Heart left ventricle (tissue), 16 donors: ENCODE data around the gene PHACTR3. TPM values are rescaled to one million over a fixed set of nuclear protein-coding genes. Genes with fewer than 3 reads are reported as not detected.

Experiments used
- ATAC-seq, 4 donors: fragments of 200-7000 bp; cut with Tn5 transposase; one replicate each; pipeline ENCODE4 v1.9.1; 2020 to 2022; ENCODE audit warnings: moderate library complexity in 4 of 4, mild to moderate bottlenecking in 3 of 4, moderate number of reproducible peaks in 1 of 4
- DNase-seq, 5 donors: peaks; one replicate each; pipeline ENCODE4 v3.0.0-alpha.2; 2020
- H3K27ac ChIP-seq, 12 donors: fragments of 200-600 bp; sonication (generic) in 4 of 12; one replicate each; pipeline versions ENCODE4 v1.5.0 to v1.8.0; 2016 to 2022; ENCODE audit warnings: mild to moderate bottlenecking in 2 of 12
- H3K27me3 ChIP-seq, 9 donors: fragments of 200-600 bp; sonication (generic) in 2 of 9; one replicate each; pipeline versions ENCODE4 v1.5.1 to v1.8.0; 2016 to 2022; ENCODE audit warnings: mild to moderate bottlenecking in 3 of 9
- H3K36me3 ChIP-seq, 9 donors: fragments of 200-600 bp; sonication (generic) in 2 of 9; one replicate each; pipeline versions ENCODE4 v1.5.0 to v1.8.0; 2018 to 2022; ENCODE audit warnings: mild to moderate bottlenecking in 2 of 9
- H3K4me1 ChIP-seq, 12 donors: fragments of 200-600 bp; sonication (generic) in 4 of 12; one replicate each; pipeline versions ENCODE4 v1.5.0 to v1.8.0; 2016 to 2022; ENCODE audit warnings: mild to moderate bottlenecking in 3 of 12
- H3K4me3 ChIP-seq, 12 donors: fragments of 200-600 bp; sonication (generic) in 4 of 12; one replicate each; pipeline versions ENCODE4 v1.5.0 to v1.8.0; 2017 to 2022; ENCODE audit warnings: mild to moderate bottlenecking in 9 of 12, moderate library complexity in 4 of 12
- H3K9me3 ChIP-seq, 12 donors: fragments of 200-600 bp; sonication (generic) in 4 of 12; one replicate each; pipeline versions ENCODE4 v1.5.0 to v1.8.0; 2016 to 2022; ENCODE audit warnings: mild to moderate bottlenecking in 1 of 12
- POLR2A ChIP-seq, 2 donors: fragments of 450-650 bp; IDR thresholded peaks; one replicate each; pipeline ENCODE4 v1.6.1; 2017; ENCODE audit warnings: antibody characterized with exemption in 2 of 2, mild to moderate bottlenecking in 2 of 2, moderate library complexity in 2 of 2
- WGBS, 4 donors: extraction: QIAGEN DNeasy Blood & Tissue Kit in 2 of 4; methylation state at CpG; one replicate each; pipeline versions ENCODE4 v1.1.5 to v1.1.7; 2013 to 2018; 5-methylcytosine and 5-hydroxymethylcytosine counted together
- intact Hi-C, 10 donors: fragments of 100-400 bp; cut with DNase I; formaldehyde crosslinking; loops; one replicate each; pipeline versions ENCODE4 v1.11.1 to v1.14.2; 2022
- polyA plus RNA-seq, 2 donors: library from polyadenylated mRNA; stranded (reverse); fragments of 200-250 nt; gene quantifications; one replicate each; pipeline ENCODE4 v1.2.3, GENCODE V29; 2013
- total RNA-seq, 9 donors: library from RNA; depleted of rRNA in 2 of 9; stranded (reverse); fragments of >200 nt in 2 of 9; fragmentation: NEBNext Ultra II Directional in 3 of 9; extraction: Animal tissue kit (Norgen Biotek cat#: 25700) in 3 of 9; gene quantifications; one replicate each; pipeline versions ENCODE4 v1.1.0 to v1.2.4, GENCODE V29; 2016 to 2023
- TF ChIP-seq, protein P1 (sequence below), 12 donors: fragments of 200-600 bp; sonication (generic) in 4 of 12; IDR thresholded peaks; one replicate each; pipeline versions ENCODE4 v1.5.0 to v1.8.0; 2018 to 2022; ENCODE audit warnings: antibody characterized with exemption in 12 of 12, mild to moderate bottlenecking in 5 of 12
- donor health status: ischemic (EF 13 %, LVEDD 7.1; RV severe dilation, severe dysfunction).
- donor health status: healthy with polysubstance abuse.
- donor health status: DM: no; HTN: yes; CAD: no.
- donor health status: DM: no; HTN: no; CAD: no.
- donor health status: ischemic (EF 25% LVEDD 6.9; RV normal size, moderate dysfunction).
- donor health status: ischemic (EF 25% LVEDD 5.7; RV mildly dilated, moderate dysfunction).
- donor health status: healthy.
- donor health status: DM: yes; HTN: yes; CAD: no.
- donor health status: ischemic (EF 35%, LVEDD 5.7; RV mildly dilated, moderate dysfunction).
- donor health status: nonischemic (EF 11% LVEDD 7.7; RV severe dilation, severe dysfunction).
- donor health status: DM: yes; HTN: yes; CAD: no.
- donor health status: PGD.
- donor health status: ischemic (EF 29% LVEDD 5.4; RV normal size, mild dysfunction).
- donor health status: nonischemic (EF 23%, LVEDD 6.1; RV moderate dilation, normal function).

The PHACTR3 gene
- total and polyA plus RNA-seq, 11 donors, result 0.19 to 14.6 (median 3.5) TPM

DNA sequence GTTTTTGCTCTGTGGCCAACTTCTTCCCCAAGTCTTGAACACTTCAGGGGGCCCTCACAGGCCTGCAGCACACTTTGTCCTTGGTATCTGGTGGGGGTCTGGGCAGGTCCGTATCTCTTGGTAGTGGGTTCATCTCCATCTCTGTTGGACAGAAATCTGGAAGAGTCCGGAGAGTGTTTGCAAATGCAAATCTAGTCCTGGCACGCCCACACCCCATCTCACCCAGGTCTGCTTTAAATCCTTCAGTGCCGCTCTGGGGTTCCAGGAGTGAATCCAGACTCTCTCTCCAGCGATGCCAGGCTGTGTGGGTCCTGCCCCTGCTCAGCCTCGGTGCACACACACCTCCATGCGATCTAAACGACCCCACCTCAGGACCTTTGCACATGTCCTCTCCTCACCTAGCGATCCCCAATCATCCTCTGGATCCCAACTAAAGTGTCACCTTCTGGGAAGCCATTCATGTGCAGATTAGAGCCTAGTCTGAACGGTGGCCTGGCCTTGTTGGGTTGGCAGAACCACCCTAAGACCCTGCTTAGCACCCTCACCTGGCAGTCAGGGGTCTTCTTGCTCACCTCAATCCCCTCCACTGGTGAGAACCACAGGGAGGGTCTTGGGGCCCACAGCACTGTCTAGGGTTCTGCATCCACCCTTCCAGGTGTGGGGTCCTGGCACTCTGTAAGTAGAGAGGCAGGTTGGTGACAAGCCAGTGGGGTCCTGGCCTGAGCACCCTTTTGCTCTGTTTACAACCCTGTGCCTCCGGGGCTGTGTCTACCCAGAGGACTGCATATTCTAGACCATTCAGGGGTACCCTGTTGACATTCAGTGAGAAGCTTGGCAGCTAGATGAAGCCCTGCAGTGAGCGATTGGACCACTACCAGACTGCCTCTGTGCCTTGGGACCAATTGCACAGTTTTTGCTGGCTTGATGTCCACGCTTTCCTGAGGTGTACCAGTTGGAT, 228.3 kb downstream of the PHACTR3 start:
- no peaks in the 10 kb centered on the region for H3K36me3 ChIP-seq
- H3K9me3 ChIP-seq, result no peaks in the 10 kb centered on the region
- H3K27me3 ChIP-seq, result no peaks in the 10 kb centered on the region
- no peak overlapping the region for H3K27ac ChIP-seq
- TF ChIP-seq, protein P1, sequence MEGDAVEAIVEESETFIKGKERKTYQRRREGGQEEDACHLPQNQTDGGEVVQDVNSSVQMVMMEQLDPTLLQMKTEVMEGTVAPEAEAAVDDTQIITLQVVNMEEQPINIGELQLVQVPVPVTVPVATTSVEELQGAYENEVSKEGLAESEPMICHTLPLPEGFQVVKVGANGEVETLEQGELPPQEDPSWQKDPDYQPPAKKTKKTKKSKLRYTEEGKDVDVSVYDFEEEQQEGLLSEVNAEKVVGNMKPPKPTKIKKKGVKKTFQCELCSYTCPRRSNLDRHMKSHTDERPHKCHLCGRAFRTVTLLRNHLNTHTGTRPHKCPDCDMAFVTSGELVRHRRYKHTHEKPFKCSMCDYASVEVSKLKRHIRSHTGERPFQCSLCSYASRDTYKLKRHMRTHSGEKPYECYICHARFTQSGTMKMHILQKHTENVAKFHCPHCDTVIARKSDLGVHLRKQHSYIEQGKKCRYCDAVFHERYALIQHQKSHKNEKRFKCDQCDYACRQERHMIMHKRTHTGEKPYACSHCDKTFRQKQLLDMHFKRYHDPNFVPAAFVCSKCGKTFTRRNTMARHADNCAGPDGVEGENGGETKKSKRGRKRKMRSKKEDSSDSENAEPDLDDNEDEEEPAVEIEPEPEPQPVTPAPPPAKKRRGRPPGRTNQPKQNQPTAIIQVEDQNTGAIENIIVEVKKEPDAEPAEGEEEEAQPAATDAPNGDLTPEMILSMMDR (IDR thresholded peaks at IDR 0.05), result no peak
- TF ChIP-seq POLR2A (IDR thresholded peaks at IDR 0.05), result no peak
- intact Hi-C loops, result loop anchor here in 2 of 10 donors (10.0 kb wide), 1 partner anchor 248 kb away; no protein-coding TSS in a partner anchor
- DNase-seq (no peak), ATAC-seq (no peak)
- 88 to 94% (median 90%) methylated on average over 12 to 13 of the region's 13 CpGs for WGBS, 4 donors
- peaks cover 0 to 57% (median 17%) of the 10 kb centered on the region in 12 donors for H3K4me1 ChIP-seq
- no peak overlapping the region for H3K4me3 ChIP-seq

DNA sequence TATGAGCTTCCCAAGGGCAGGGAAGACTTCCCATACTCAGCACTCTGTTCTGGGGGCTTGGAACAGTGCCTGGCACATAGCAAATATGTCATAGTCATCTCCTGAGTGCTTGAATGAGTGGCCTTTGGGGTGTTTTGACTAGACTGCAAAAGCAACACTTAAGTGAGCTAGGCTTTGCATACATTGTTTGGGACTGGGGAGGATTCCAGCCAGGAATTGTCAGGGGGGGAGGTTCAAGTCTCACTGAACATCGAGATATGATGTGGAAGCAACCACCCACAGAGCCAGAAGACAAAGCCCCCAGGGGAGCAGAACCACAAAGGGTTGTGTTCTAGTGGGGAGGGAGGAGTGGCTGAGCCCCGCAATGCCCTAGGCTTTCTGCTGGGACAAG, 230.7 kb downstream of the PHACTR3 start:
- intact Hi-C loops, result loop anchor here in 2 of 10 donors (10.0 kb wide), 1 partner anchor 250 kb away; no protein-coding TSS in a partner anchor
- ATAC-seq (no peak), DNase-seq (no peak)
- no peak for TF ChIP-seq POLR2A (IDR thresholded peaks at IDR 0.05)
- TF ChIP-seq, protein P1 (IDR thresholded peaks at IDR 0.05), result no peak
- Histone ChIP-seq H3K36me3 (no peaks in the 10 kb centered on the region), H3K4me3 (no peak overlapping the region), H3K4me1 (peaks cover 0 to 59% (median 24%) of the 10 kb centered on the region in 12 donors), H3K27ac (peak overlapping the region in 2 of 12 donors; percentile 56 to 70), H3K27me3 (no peaks in the 10 kb centered on the region), H3K9me3 (no peaks in the 10 kb centered on the region)
- 30 to 35% (median 33%) methylated on average over 2 of the region's 2 CpGs for WGBS, 4 donors

DNA sequence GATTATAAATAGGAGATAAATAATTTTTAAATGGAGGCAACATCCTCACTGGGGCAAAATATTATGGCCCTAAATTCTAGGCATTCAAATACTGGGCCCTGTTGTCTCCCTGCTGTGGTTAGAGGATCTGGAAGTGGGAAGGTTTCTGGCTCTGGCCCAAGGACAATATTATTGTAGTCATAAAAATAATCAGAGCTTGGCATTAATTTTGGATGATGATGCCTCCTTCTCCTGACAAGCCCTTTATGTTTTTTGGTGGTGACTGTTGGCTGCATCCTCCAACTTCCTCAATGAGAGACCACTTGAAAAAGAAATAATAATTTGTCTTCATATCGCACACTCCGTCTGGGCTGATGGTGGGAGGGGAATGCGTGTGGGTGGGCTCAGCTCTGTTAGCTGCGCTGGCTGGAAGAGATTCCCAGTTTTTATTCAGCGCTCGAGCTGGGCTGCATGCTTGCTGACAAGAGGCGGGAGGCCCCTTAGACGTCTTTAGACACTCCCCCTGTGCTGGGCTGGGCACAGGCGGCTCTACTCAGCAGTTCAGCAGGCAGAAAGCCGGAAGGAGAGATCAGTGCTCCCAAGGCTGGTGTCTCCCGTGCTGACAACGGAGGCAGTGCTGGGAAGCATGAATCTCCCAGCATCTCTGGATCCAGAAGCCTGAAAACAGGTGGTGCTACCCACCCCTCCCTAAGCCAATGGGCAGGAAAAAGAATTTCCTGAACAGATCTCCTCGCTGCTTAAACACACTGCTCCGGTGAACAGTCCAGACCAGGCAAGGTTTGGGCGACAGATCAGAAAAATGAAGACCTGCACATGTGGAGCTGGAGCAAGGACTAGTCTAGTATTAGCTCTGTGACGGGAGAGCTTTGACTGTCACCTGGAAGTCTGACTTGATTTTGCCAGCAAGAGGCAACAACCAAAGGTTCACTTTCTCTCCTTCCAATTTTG, 231.4 kb downstream of the PHACTR3 start:
- DNase-seq, result peak in 4 of 5 donors; percentile 37 to 63 (median 52)
- peak overlapping the region in 6 of 12 donors; percentile 24 to 70 (median 50) for H3K27ac ChIP-seq
- intact Hi-C loops, result loop anchor here in 2 of 10 donors (10.0 kb wide), 1 partner anchor 251 kb away; no protein-coding TSS in a partner anchor

More for the DNA sequence above, 231.4 kb downstream of the PHACTR3 start:
- Histone ChIP-seq H3K4me1 (peaks cover 0 to 55% (median 24%) of the 10 kb centered on the region in 12 donors), H3K27me3 (no peaks in the 10 kb centered on the region), H3K4me3 (peak overlapping the region in 10 of 12 donors; percentile 1 to 50 (median 34)), H3K9me3 (no peaks in the 10 kb centered on the region), H3K36me3 (no peaks in the 10 kb centered on the region)
- 2 to 4% (median 4%) methylated on average over 16 of the region's 16 CpGs for WGBS, 4 donors
- TF ChIP-seq POLR2A (IDR thresholded peaks at IDR 0.05), result no peak
- TF ChIP-seq, protein P1 (IDR thresholded peaks at IDR 0.05), result no peak
- ATAC-seq, result peak; percentile 60 to 79 (median 76)
